ENCODE data around the gene HIVEP2.

The HIVEP2 gene

GRCh38 chr6:142838821-142839685 lies 105.9 kb downstream of the HIVEP2 start:
- DNase-seq, result peak; percentile 51

- DNase-seq, result no peak
Observed at GRCh38 chr6:142835787-142836535, 109.0 kb downstream of the HIVEP2 start.

GRCh38 chr6:142834853-142835252 lies 110.1 kb downstream of the HIVEP2 start:
- no peak for DNase-seq

GRCh38 chr6:142833798-142834197 lies 111.2 kb downstream of the HIVEP2 start:
- no peak for DNase-seq

GRCh38 chr6:142833054-142833453 lies 111.9 kb downstream of the HIVEP2 start:
- peak; percentile 96 for DNase-seq

- DNase-seq, result no peak
Observed at GRCh38 chr6:142830807-142831206, 114.2 kb downstream of the HIVEP2 start.

GRCh38 chr6:142830116-142830710 lies 114.8 kb downstream of the HIVEP2 start:
- DNase-seq, result no peak

- no peak for DNase-seq
Observed at GRCh38 chr6:142829556-142829955, 115.4 kb downstream of the HIVEP2 start.

GRCh38 chr6:142827991-142828390 lies 117.0 kb downstream of the HIVEP2 start:
- DNase-seq, result no peak

- no peak for DNase-seq
Observed at GRCh38 chr6:142827369-142827768, 117.6 kb downstream of the HIVEP2 start.

- DNase-seq, result no peak
Observed at GRCh38 chr6:142825760-142826159, 119.2 kb downstream of the HIVEP2 start.

- no peak for DNase-seq
Observed at GRCh38 chr6:142824426-142824825, 120.5 kb downstream of the HIVEP2 start.

- DNase-seq, result no peak
Observed at GRCh38 chr6:142823256-142823902, 121.6 kb downstream of the HIVEP2 start.

GRCh38 chr6:142822842-142823241 lies 122.1 kb downstream of the HIVEP2 start:
- no peak for DNase-seq

GRCh38 chr6:142822383-142822782 lies 122.6 kb downstream of the HIVEP2 start:
- no peak for DNase-seq

GRCh38 chr6:142821860-142822259 lies 123.1 kb downstream of the HIVEP2 start:
- no peak for DNase-seq

GRCh38 chr6:142821164-142821716 lies 123.7 kb downstream of the HIVEP2 start:
- no peak for DNase-seq

GRCh38 chr6:142820338-142821051 lies 124.5 kb downstream of the HIVEP2 start:
- no peak for DNase-seq

GRCh38 chr6:142819603-142820337 lies 125.2 kb downstream of the HIVEP2 start:
- DNase-seq, result peak; percentile 18

- DNase-seq, result no peak
Observed at GRCh38 chr6:142816486-142816885, 128.5 kb downstream of the HIVEP2 start.

- no peak for DNase-seq
Observed at GRCh38 chr6:142816031-142816430, 128.9 kb downstream of the HIVEP2 start.

All from EL (cell line).